Measurements from ENCODE around the gene ABCC2. TPM values are rescaled to one million over a fixed set of nuclear protein-coding genes. Genes with fewer than 3 reads are reported as not detected.

ABCC2 gene
- total RNA-seq, 2 donors from 2014 or later: 0.22 to 0.40 TPM

- H3K27ac Mint-ChIP-seq: no peak overlapping the region
- no peaks in the 10 kb centered on the region for H3K27me3 Mint-ChIP-seq (ENCODE audit: insufficient read depth)
- Histone ChIP-seq H3K27ac (ENCODE audit: low read depth, low read length) (no peak overlapping the region), H3K4me1 (ENCODE audit: control insufficient read depth, insufficient read depth, low read length) (peaks cover 4% of the 10 kb centered on the region), H3K9me3 (ENCODE audit: control insufficient read depth, low read length) (peaks cover 32% of the 10 kb centered on the region), H3K27me3 (ENCODE audit: control insufficient read depth, insufficient read depth, low read length, poor library complexity, severe bottlenecking) (no peaks in the 10 kb centered on the region), H3K36me3 (ENCODE audit: control insufficient read depth, insufficient read depth, low read length) (peaks cover 62% of the 10 kb centered on the region), H3K4me3 (ENCODE audit: low read length) (no peak overlapping the region), H3K9ac (ENCODE audit: extremely low read depth, low read length, poor library complexity, severe bottlenecking) (no peak overlapping the region)
- TF ChIP-seq, protein P1, sequence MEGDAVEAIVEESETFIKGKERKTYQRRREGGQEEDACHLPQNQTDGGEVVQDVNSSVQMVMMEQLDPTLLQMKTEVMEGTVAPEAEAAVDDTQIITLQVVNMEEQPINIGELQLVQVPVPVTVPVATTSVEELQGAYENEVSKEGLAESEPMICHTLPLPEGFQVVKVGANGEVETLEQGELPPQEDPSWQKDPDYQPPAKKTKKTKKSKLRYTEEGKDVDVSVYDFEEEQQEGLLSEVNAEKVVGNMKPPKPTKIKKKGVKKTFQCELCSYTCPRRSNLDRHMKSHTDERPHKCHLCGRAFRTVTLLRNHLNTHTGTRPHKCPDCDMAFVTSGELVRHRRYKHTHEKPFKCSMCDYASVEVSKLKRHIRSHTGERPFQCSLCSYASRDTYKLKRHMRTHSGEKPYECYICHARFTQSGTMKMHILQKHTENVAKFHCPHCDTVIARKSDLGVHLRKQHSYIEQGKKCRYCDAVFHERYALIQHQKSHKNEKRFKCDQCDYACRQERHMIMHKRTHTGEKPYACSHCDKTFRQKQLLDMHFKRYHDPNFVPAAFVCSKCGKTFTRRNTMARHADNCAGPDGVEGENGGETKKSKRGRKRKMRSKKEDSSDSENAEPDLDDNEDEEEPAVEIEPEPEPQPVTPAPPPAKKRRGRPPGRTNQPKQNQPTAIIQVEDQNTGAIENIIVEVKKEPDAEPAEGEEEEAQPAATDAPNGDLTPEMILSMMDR (conservative IDR thresholded peaks at IDR 0.05): no peak
- DNase-seq: no peak
- H3K4me3 Mint-ChIP-seq: no peak overlapping the region
- peaks cover 8% of the 10 kb centered on the region for H3K9me3 Mint-ChIP-seq
- WGBS, 2 experiments (ENCODE audit: insufficient coverage in 1 of 2, insufficient read length in 1 of 2): 86 to 96% methylated on average over 2 of the region's 2 CpGs
- peaks cover 5% of the 10 kb centered on the region for H3K4me1 Mint-ChIP-seq
- H3K36me3 Mint-ChIP-seq (ENCODE audit: low read depth): peaks cover 69% of the 10 kb centered on the region
These were observed 24.1 kb upstream of the ABCC2 start for GRCh38 chr10:99758211-99758891.

- Histone ChIP-seq H3K4me1 (ENCODE audit: control insufficient read depth, insufficient read depth, low read length) (peaks cover 4% of the 10 kb centered on the region), H3K9me3 (ENCODE audit: control insufficient read depth, low read length) (peaks cover 37% of the 10 kb centered on the region), H3K9ac (ENCODE audit: extremely low read depth, low read length, poor library complexity, severe bottlenecking) (no peak overlapping the region), H3K27me3 (ENCODE audit: control insufficient read depth, insufficient read depth, low read length, poor library complexity, severe bottlenecking) (no peaks in the 10 kb centered on the region), H3K27ac (ENCODE audit: low read depth, low read length) (peak overlapping the region; percentile 19), H3K4me3 (ENCODE audit: low read length) (peak overlapping the region; percentile 57), H3K36me3 (ENCODE audit: control insufficient read depth, insufficient read depth, low read length) (peaks cover 44% of the 10 kb centered on the region)
- Mint-ChIP-seq H3K27ac (peak overlapping the region; percentile 56), H3K9me3 (peaks cover 8% of the 10 kb centered on the region), H3K4me1 (peaks cover 5% of the 10 kb centered on the region), H3K27me3 (ENCODE audit: insufficient read depth) (no peaks in the 10 kb centered on the region), H3K4me3 (no peak overlapping the region), H3K36me3 (ENCODE audit: low read depth) (peaks cover 54% of the 10 kb centered on the region)
- 87 to 100% methylated on average over 1 of the region's 1 CpG for WGBS, 2 experiments (ENCODE audit: insufficient coverage in 1 of 2, insufficient read length in 1 of 2)
- TF ChIP-seq, protein P1 (conservative IDR thresholded peaks at IDR 0.05): no peak
- DNase-seq: no peak
These were observed 22.1 kb upstream of the ABCC2 start for GRCh38 chr10:99760321-99760720.

DNA sequence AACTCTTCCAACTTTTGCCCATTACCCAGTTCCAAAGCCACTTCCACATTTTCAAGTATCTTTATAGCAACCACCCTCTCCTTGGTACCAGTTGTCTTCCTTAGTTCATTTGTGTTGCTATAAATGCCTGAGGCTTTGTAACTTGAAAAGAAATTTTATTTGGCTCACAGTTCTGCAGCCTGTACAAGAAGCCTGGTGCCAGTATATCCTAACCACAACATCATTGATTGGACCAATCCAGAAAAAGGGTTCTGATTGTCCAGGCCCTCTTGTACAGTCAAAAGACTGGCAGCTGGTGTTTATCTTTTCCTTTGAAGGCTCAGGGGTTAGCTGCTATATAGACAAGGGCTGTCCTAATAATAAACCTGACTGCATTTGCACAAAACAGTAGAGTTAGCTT is 21.1 kb upstream of the ABCC2 start:
- Histone ChIP-seq H3K36me3 (ENCODE audit: control insufficient read depth, insufficient read depth, low read length) (peaks cover 33% of the 10 kb centered on the region), H3K4me3 (ENCODE audit: low read length) (no peak overlapping the region), H3K9ac (ENCODE audit: extremely low read depth, low read length, poor library complexity, severe bottlenecking) (no peak overlapping the region), H3K4me1 (ENCODE audit: control insufficient read depth, insufficient read depth, low read length) (peaks cover 4% of the 10 kb centered on the region), H3K9me3 (ENCODE audit: control insufficient read depth, low read length) (peaks cover 37% of the 10 kb centered on the region), H3K27me3 (ENCODE audit: control insufficient read depth, insufficient read depth, low read length, poor library complexity, severe bottlenecking) (no peaks in the 10 kb centered on the region), H3K27ac (ENCODE audit: low read depth, low read length) (no peak overlapping the region)
- H3K4me3 Mint-ChIP-seq: no peak overlapping the region
- H3K27ac Mint-ChIP-seq: no peak overlapping the region
- TF ChIP-seq, protein P1 (conservative IDR thresholded peaks at IDR 0.05): no peak
- DNase-seq: no peak
- H3K36me3 Mint-ChIP-seq (ENCODE audit: low read depth): peaks cover 44% of the 10 kb centered on the region
- H3K9me3 Mint-ChIP-seq: peaks cover 8% of the 10 kb centered on the region
- H3K4me1 Mint-ChIP-seq: peaks cover 5% of the 10 kb centered on the region
- H3K27me3 Mint-ChIP-seq (ENCODE audit: insufficient read depth): no peaks in the 10 kb centered on the region

Measured in endodermal cell (in vitro differentiated cells).